GM12878 (cell line): Measurements from ENCODE around the gene PID1.

Source experiments
- GABPA ChIP-seq: IDR thresholded peaks from 2 replicates; pipeline ENCODE4 v1.6.1; 2014; ENCODE audit warnings: antibody characterized with exemption, low read depth, mild to moderate bottlenecking, inconsistent platforms
- MXI1 ChIP-seq: fragments of 150-350 bp; IDR thresholded peaks from 2 replicates; pipeline ENCODE4 v1.6.1; 2011; ENCODE audit warnings: low read depth, mild to moderate bottlenecking, inconsistent platforms, low read length, improper control_type of control experiment
- NBN ChIP-seq: fragments of 450-650 bp; IDR thresholded peaks from 2 replicates; pipeline ENCODE4 v1.6.1; 2016
- POLR2A ChIP-seq: IDR thresholded peaks from 2 replicates; pipeline ENCODE4 v1.6.1; 2011; ENCODE audit warnings: low read depth, mild to moderate bottlenecking, low read length
- RAD51 ChIP-seq: fragments of 450-650 bp; IDR thresholded peaks from 2 replicates; pipeline ENCODE4 v1.6.1; 2016; ENCODE audit warnings: moderate library complexity, mild to moderate bottlenecking, inconsistent platforms
- RFX5 ChIP-seq: IDR thresholded peaks from 2 replicates; pipeline ENCODE4 v1.6.1; 2011; ENCODE audit warnings: low read depth, low read length, improper control_type of control experiment
- SP1 ChIP-seq: IDR thresholded peaks from one replicate; pipeline ENCODE4 v1.6.1; 2011; ENCODE audit warnings: low read depth, low read length
- TF ChIP-seq, protein P1 (sequence below), 3 experiments: IDR thresholded peaks in 2 of 3; conservative IDR thresholded peaks in 1 of 3; 2 replicates each; pipeline ENCODE4 v1.5.1; 2011; ENCODE audit warnings: low read depth in 3 of 3, low read length in 3 of 3, mild to moderate bottlenecking in 3 of 3, control low read depth in 2 of 3, moderate library complexity in 2 of 3, inconsistent platforms in 1 of 3, mixed read lengths in 1 of 3; ENCODE audit not compliant: control insufficient read depth in 2 of 3, insufficient read depth in 1 of 3; ENCODE audit errors: extremely low read depth in 1 of 3

DNA sequence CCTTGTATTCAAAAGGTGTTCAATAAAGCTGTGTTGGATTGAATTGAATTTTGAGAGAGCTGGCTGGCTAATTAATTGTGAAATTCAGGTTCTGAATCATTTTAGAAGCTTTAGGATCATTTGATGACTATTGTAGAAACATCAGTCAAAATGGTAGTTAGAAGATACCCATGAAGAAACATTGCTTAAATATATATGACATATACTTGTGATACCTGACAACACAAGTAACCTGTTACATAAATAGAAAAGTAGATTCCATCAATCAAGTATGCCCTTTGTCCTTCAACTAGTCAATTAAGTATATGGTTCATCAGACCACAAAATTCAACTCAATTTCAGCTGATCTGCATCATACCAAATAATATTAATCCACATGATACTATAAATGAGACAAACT lies 185.6 kb downstream of the PID1 start:
- TF ChIP-seq GABPA: no peak
- TF ChIP-seq, protein P1, sequence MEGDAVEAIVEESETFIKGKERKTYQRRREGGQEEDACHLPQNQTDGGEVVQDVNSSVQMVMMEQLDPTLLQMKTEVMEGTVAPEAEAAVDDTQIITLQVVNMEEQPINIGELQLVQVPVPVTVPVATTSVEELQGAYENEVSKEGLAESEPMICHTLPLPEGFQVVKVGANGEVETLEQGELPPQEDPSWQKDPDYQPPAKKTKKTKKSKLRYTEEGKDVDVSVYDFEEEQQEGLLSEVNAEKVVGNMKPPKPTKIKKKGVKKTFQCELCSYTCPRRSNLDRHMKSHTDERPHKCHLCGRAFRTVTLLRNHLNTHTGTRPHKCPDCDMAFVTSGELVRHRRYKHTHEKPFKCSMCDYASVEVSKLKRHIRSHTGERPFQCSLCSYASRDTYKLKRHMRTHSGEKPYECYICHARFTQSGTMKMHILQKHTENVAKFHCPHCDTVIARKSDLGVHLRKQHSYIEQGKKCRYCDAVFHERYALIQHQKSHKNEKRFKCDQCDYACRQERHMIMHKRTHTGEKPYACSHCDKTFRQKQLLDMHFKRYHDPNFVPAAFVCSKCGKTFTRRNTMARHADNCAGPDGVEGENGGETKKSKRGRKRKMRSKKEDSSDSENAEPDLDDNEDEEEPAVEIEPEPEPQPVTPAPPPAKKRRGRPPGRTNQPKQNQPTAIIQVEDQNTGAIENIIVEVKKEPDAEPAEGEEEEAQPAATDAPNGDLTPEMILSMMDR (IDR thresholded peaks at IDR 0.05 in 2 of 3, conservative IDR thresholded peaks at IDR 0.05 in 1 of 3; ENCODE audit: control insufficient read depth in 2 of 3, extremely low read depth in 1 of 3, insufficient read depth in 1 of 3, low read depth in 3 of 3, low read length in 3 of 3): no peak
- no peak for TF ChIP-seq SP1
- TF ChIP-seq POLR2A: no peak
- TF ChIP-seq RAD51: no peak
- no peak for TF ChIP-seq MXI1
- no peak for TF ChIP-seq RFX5
- TF ChIP-seq NBN: no peak
